Epithelial cell of esophagus (primary cell): ENCODE measurements around the gene MICAL1.
"Not testable (repeated sequence)": the region's sequence is repeated elsewhere in the genome, so short reads cannot be mapped to it uniquely, and the experiment has no call there.

Source experiments
- DNase-seq: peaks from one replicate; pipeline ENCODE4 v3.0.0; 2010; ENCODE audit warnings: low read depth
- H3K4me3 ChIP-seq: 2 replicates; pipeline ENCODE4 v1.5.1; 2011; ENCODE audit warnings: mild to moderate bottlenecking, low read length, control low read depth
- CTCF ChIP-seq: IDR thresholded peaks from 2 replicates; pipeline ENCODE4 v1.5.1; 2011; ENCODE audit warnings: low read depth, mild to moderate bottlenecking, low read length, control low read depth, inconsistent platforms; ENCODE audit not compliant: insufficient read depth; ENCODE audit errors: missing control alignments

MICAL1 gene

GRCh38 chr6:109471105-109471810 is 15.7 kb upstream of the MICAL1 start:
- no peak for TF ChIP-seq CTCF
- no peak for DNase-seq
- no peak overlapping the region for H3K4me3 ChIP-seq

GRCh38 chr6:109469591-109470189 is 14.1 kb upstream of the MICAL1 start:
- no peak for DNase-seq
- no peak overlapping the region for H3K4me3 ChIP-seq
- TF ChIP-seq CTCF: no peak

- no peak overlapping the region for H3K4me3 ChIP-seq
- no peak for TF ChIP-seq CTCF
These were observed 12.1 kb upstream of the MICAL1 start for GRCh38 chr6:109467696-109468095.

GRCh38 chr6:109466212-109466923 is 10.8 kb upstream of the MICAL1 start:
- H3K4me3 ChIP-seq: no peak overlapping the region
- no peak for DNase-seq
- no peak for TF ChIP-seq CTCF

More at GRCh38 chr6:109467696-109468095, 12.1 kb upstream of the MICAL1 start:
- DNase-seq: no peak

- no peak overlapping the region for H3K4me3 ChIP-seq
- no peak for DNase-seq
- no peak for TF ChIP-seq CTCF
These were observed 10.2 kb upstream of the MICAL1 start for GRCh38 chr6:109465772-109466171.

- DNase-seq: peak; percentile 87
- no peak for TF ChIP-seq CTCF
- no peak overlapping the region for H3K4me3 ChIP-seq
These were observed 6.4 kb upstream of the MICAL1 start for GRCh38 chr6:109461733-109462526.

- not testable (repeated sequence) for H3K4me3 ChIP-seq, DNase-seq
These were observed 5.6 kb upstream of the MICAL1 start for GRCh38 chr6:109461205-109461604.
